GM12878 (cell line): ENCODE data around the gene OR5V1. TPM values are rescaled to one million over a fixed set of nuclear protein-coding genes. Genes with fewer than 3 reads are reported as not detected.

Experiments
- ATAC-seq: fragments of 200-7000 bp; cut with Tn5 transposase; 3 replicates; pipeline ENCODE4 v1.9.1; 2020; ENCODE audit warnings: mild to moderate bottlenecking, moderate library complexity
- BruUV-seq: library from RNA; stranded (reverse); fragments of 400-500 nt; replicated peaks from 2 replicates; lab custom pipeline; 2021; lab: Mats Ljungman, UMichigan
- CTCF ChIA-PET: fragments of 300-600 bp; sonication (Branson Sonifier 250); formaldehyde crosslinking; extraction: SDS; loops from one replicate; lab custom pipeline; 2021; ENCODE audit warnings: inconsistent platforms; lab: Yijun Ruan, JAX
- POLR2A ChIA-PET: fragments of 350-600 bp; formaldehyde crosslinking; extraction: SDS; loops from one replicate; lab custom pipeline; 2021; ENCODE audit warnings: inconsistent platforms; lab: Charles Lee
- RAD21 ChIA-PET: fragments of 300-600 bp; sonication (Branson Sonifier 250); formaldehyde crosslinking; loops from one replicate; lab custom pipeline; 2023; ENCODE audit warnings: antibody characterized with exemption; ENCODE audit not compliant: unreplicated experiment; lab: Charles Lee
- SMC1A ChIA-PET: fragments of 300-600 bp; sonication (Branson Sonifier 250); formaldehyde crosslinking; loops from one replicate; lab custom pipeline; 2023; ENCODE audit not compliant: unreplicated experiment, uncharacterized antibody; lab: Charles Lee
- DNase-seq: peaks from one replicate; pipeline ENCODE4 v3.0.0-alpha.2; 2011; ENCODE audit warnings: low read depth, low spot score
- FAIRE-seq: peaks from 3 replicates; lab custom pipeline; 2011; peaks lifted over from hg19 to GRCh38; lab: Jason Lieb, UNC
- H2AFZ ChIP-seq: 2 replicates; pipeline ENCODE4 v1.6.0; 2011; ENCODE audit warnings: low read depth, low read length, control low read depth; ENCODE audit not compliant: control insufficient read depth
- H3K27ac ChIP-seq: 2 replicates; pipeline ENCODE4 v1.5.1; 2011; ENCODE audit warnings: control low read depth; ENCODE audit not compliant: control insufficient read depth, insufficient read depth
- H3K27me3 ChIP-seq, 2 experiments: replicated peaks in 1 of 2; 2 replicates each; pipeline versions ENCODE4 v1.6.0 to v1.6.1; 2011; ENCODE audit warnings: low read length in 1 of 2; ENCODE audit not compliant: control insufficient read depth in 2 of 2, insufficient read depth in 2 of 2
- H3K36me3 ChIP-seq, 2 experiments: 2 replicates each; pipeline ENCODE4 v1.5.1; 2011; ENCODE audit warnings: low read length in 1 of 2; ENCODE audit not compliant: control insufficient read depth in 2 of 2, insufficient read depth in 2 of 2
- H3K4me1 ChIP-seq: 2 replicates; pipeline ENCODE4 v1.6.1; 2011; ENCODE audit warnings: mild to moderate bottlenecking, low read length, moderate library complexity, mixed read lengths; ENCODE audit not compliant: control insufficient read depth, insufficient read depth
- H3K4me2 ChIP-seq: 2 replicates; pipeline ENCODE4 v1.6.0; 2011; ENCODE audit warnings: control low read depth; ENCODE audit not compliant: control insufficient read depth, insufficient read depth
- H3K4me3 ChIP-seq: fragments of 200-600 bp; sonication (generic); 2 replicates; pipeline ENCODE4 v1.5.1; 2016
- H3K79me2 ChIP-seq: 2 replicates; pipeline ENCODE4 v1.6.0; 2011; ENCODE audit warnings: low read length; ENCODE audit not compliant: control insufficient read depth, insufficient read depth
- H3K9ac ChIP-seq: 2 replicates; pipeline ENCODE4 v1.8.0; 2011; ENCODE audit warnings: low read length, control low read depth, mixed read lengths; ENCODE audit not compliant: control insufficient read depth, insufficient read depth
- H3K9me3 ChIP-seq: replicated peaks from 3 replicates; pipeline ENCODE4 v1.5.1; 2011; ENCODE audit warnings: mild to moderate bottlenecking, low read length; ENCODE audit not compliant: control insufficient read depth, insufficient read depth
- H4K20me1 ChIP-seq: 2 replicates; pipeline ENCODE4 v1.6.0; 2011; ENCODE audit not compliant: control insufficient read depth, insufficient read depth
- FOXK2 ChIP-seq: fragments of 450-650 bp; IDR thresholded peaks from 2 replicates; pipeline ENCODE4 v1.6.1; 2017; ENCODE audit warnings: mild to moderate bottlenecking, moderate library complexity
- HDAC6 ChIP-seq: fragments of 200-600 bp; sonication (generic); IDR thresholded peaks from one replicate; pipeline ENCODE4 v1.8.0; 2017; ENCODE audit warnings: antibody characterized with exemption; ENCODE audit not compliant: unreplicated experiment
- IKZF2 ChIP-seq, 2 experiments: fragments of 450-650 bp; IDR thresholded peaks; 2 replicates each; pipeline ENCODE4 v1.6.1; 2017; ENCODE audit warnings: mild to moderate bottlenecking in 2 of 2, moderate library complexity in 2 of 2
- NBN ChIP-seq: fragments of 450-650 bp; IDR thresholded peaks from 2 replicates; pipeline ENCODE4 v1.6.1; 2016
- NR2F1 ChIP-seq: fragments of 450-650 bp; conservative IDR thresholded peaks from 2 replicates; pipeline ENCODE4 v1.6.1; 2017; ENCODE audit warnings: mild to moderate bottlenecking
- POU2F2 ChIP-seq: IDR thresholded peaks from 3 replicates; pipeline ENCODE4 v1.6.1; 2011; ENCODE audit warnings: low read depth, mild to moderate bottlenecking, low read length, borderline replicate concordance
- SMC3 ChIP-seq: IDR thresholded peaks from 2 replicates; pipeline ENCODE4 v1.6.1; 2011; ENCODE audit warnings: low read length, improper control_type of control experiment, borderline replicate concordance
- ZNF592 ChIP-seq: fragments of 450-650 bp; IDR thresholded peaks from 2 replicates; pipeline ENCODE4 v1.6.1; 2017; ENCODE audit warnings: mild to moderate bottlenecking, moderate library complexity
- WGBS: methylation state at CpG from one replicate; pipeline ENCODE4 v1.1.6; 2016; ENCODE audit warnings: low lambda C conversion rate; ENCODE audit not compliant: insufficient replicate concordance, insufficient coverage; ENCODE audit errors: missing lambda C conversion rate; 5-methylcytosine and 5-hydroxymethylcytosine counted together
- in situ Hi-C: fragments of 300-500 bp; cut with MboI; formaldehyde crosslinking; loops from 9 replicates; pipeline ENCODE4 v1.14.3; 2018; ENCODE audit warnings: mixed read lengths
- intact Hi-C: fragments of 100-400 bp; cut with micrococcal nuclease; formaldehyde crosslinking; loops from one replicate; pipeline ENCODE4 v1.14.2; 2022; ENCODE audit not compliant: unreplicated experiment
- polyA plus RNA-seq, 11 experiments: library from polyadenylated mRNA; depleted of rRNA in 4 of 11; unstranded in 6 of 11; stranded (reverse) in 5 of 11; fragments of >200 nt; fragmentation: Nextera tagmentation in 4 of 11; fragmentation: Illumina TruSeq in 1 of 11; extraction: Ambion mirVana in 4 of 11; extraction: Trizol in 1 of 11; gene quantifications; 1 replicate in 1 of 11; 2 replicates in 10 of 11; pipeline versions ENCODE4 v1.2.1 to v1.2.3, GENCODE V29; 2011 to 2016; ENCODE audit warnings: inconsistent platforms in 2 of 11, missing spikeins in 2 of 11, low read depth in 1 of 11
- total RNA-seq, 4 experiments: library from RNA; depleted of rRNA in 3 of 4; stranded (reverse); fragments of >200 nt in 3 of 4; fragmentation: Illumina TruSeq in 1 of 4; extraction: Trizol in 1 of 4; gene quantifications; 2 replicates each; pipeline versions ENCODE4 v1.2.1 to v1.2.3, GENCODE V29; 2013 to 2021
- TF ChIP-seq, protein P1 (sequence below): IDR thresholded peaks from 2 replicates; pipeline ENCODE4 v1.6.1; 2011; ENCODE audit warnings: low read depth, mild to moderate bottlenecking, low read length, moderate library complexity, borderline replicate concordance; ENCODE audit errors: extremely low read depth

OR5V1 gene
- total and polyA plus RNA-seq, 10 of the 15 experiments (the other 5 are each of a cell fraction or from before 2014, with no cell fraction given): not detected

GRCh38 chr6:29399525-29399924 is 30.9 kb upstream of the OR5V1 start:
- 33% methylated on average over 2 of the region's 2 CpGs for WGBS
- POLR2A ChIA-PET: no interaction called here
- FAIRE-seq (no peak), DNase-seq (no peak), ATAC-seq (no peak)
- no peak overlapping the region for H2AFZ ChIP-seq
- no peak overlapping the region for H3K9ac ChIP-seq
- intact Hi-C loops (no loop called here), in situ Hi-C loops (no loop called here)
- H3K79me2 ChIP-seq: no peaks in the 10 kb centered on the region
- H3K4me3 ChIP-seq: no peak overlapping the region
- no peaks in the 10 kb centered on the region for H3K9me3 ChIP-seq
- no peak for TF ChIP-seq ZNF592
- no peak for TF ChIP-seq SMC3
- no peak for TF ChIP-seq HDAC6
- TF ChIP-seq NR2F1: no peak
- no peak for TF ChIP-seq IKZF2 (IDR thresholded peaks at IDR 0.05)
- TF ChIP-seq FOXK2: no peak
- no peak for TF ChIP-seq NBN
- no peak for TF ChIP-seq POU2F2
- TF ChIP-seq, protein P1, sequence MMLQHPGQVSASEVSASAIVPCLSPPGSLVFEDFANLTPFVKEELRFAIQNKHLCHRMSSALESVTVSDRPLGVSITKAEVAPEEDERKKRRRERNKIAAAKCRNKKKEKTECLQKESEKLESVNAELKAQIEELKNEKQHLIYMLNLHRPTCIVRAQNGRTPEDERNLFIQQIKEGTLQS: no peak
- RAD21 ChIA-PET: no interaction called here
- CTCF ChIA-PET: interaction anchor here (1.1 kb wide), 1 partner anchor 13 kb away, joined by 4 read pairs; no protein-coding TSS in a partner anchor
- no peak overlapping the region for H3K4me2 ChIP-seq
- SMC1A ChIA-PET: interaction anchor here (0.8 kb wide), 1 partner anchor 123 kb away, joined by 6 read pairs; no protein-coding TSS in a partner anchor
- H3K36me3 ChIP-seq: no peaks in the 10 kb centered on the region
- no peaks in the 10 kb centered on the region for H4K20me1 ChIP-seq
- H3K27me3 ChIP-seq: no peaks in the 10 kb centered on the region
- BruUV-seq: no TSS peak
- H3K4me1 ChIP-seq: no peaks in the 10 kb centered on the region
- no peak overlapping the region for H3K27ac ChIP-seq
